Bronchial epithelial cell (primary cell): ENCODE measurements around the gene MCF2L2. TPM values are rescaled to one million over a fixed set of nuclear protein-coding genes. Genes with fewer than 3 reads are reported as not detected.

ENCODE experiments used
- DNase-seq: peaks from one replicate; pipeline ENCODE4 v3.0.0-alpha.2; 2010; ENCODE audit warnings: low read depth
- FAIRE-seq: peaks from 2 replicates; lab custom pipeline; 2011; peaks lifted over from hg19 to GRCh38; lab: Jason Lieb, UNC
- H3K27me3 ChIP-seq: 2 replicates; pipeline ENCODE4 v1.5.1; 2011; ENCODE audit warnings: low read length; ENCODE audit not compliant: control insufficient read depth, insufficient read depth
- H3K36me3 ChIP-seq: 2 replicates; pipeline ENCODE4 v1.5.1; 2011; ENCODE audit warnings: low read length; ENCODE audit not compliant: control insufficient read depth, insufficient read depth
- H3K4me3 ChIP-seq: 2 replicates; pipeline ENCODE4 v1.5.1; 2011; ENCODE audit warnings: mild to moderate bottlenecking, low read depth, low read length, control low read depth
- CTCF ChIP-seq: IDR thresholded peaks from 2 replicates; pipeline ENCODE4 v1.5.1; 2011; ENCODE audit warnings: mild to moderate bottlenecking, moderate library complexity, low read length, control low read depth, inconsistent platforms; ENCODE audit not compliant: insufficient read depth, severe bottlenecking
- total RNA-seq: library from RNA; depleted of rRNA; stranded (reverse); fragments of >200 nt; gene quantifications from 2 replicates; pipeline ENCODE4 v1.2.1, GENCODE V29; 2014

Gene MCF2L2
- total RNA-seq, 1 donor from 2014 or later = 0.26 TPM

GRCh38 chr3:183354874-183355273 is 73.5 kb downstream of the MCF2L2 start:
- Histone ChIP-seq H3K4me3 (no peak overlapping the region), H3K36me3 (no peaks in the 10 kb centered on the region), H3K27me3 (no peaks in the 10 kb centered on the region)
- no peak for TF ChIP-seq CTCF
- DNase-seq (no peak), FAIRE-seq (no peak)

GRCh38 chr3:183354325-183354831 is 74.0 kb downstream of the MCF2L2 start:
- H3K27me3 ChIP-seq = no peaks in the 10 kb centered on the region
- FAIRE-seq (no peak), DNase-seq (no peak)
- no peaks in the 10 kb centered on the region for H3K36me3 ChIP-seq
- no peak overlapping the region for H3K4me3 ChIP-seq
- TF ChIP-seq CTCF = no peak

- Histone ChIP-seq H3K27me3 (no peaks in the 10 kb centered on the region), H3K4me3 (no peak overlapping the region), H3K36me3 (no peaks in the 10 kb centered on the region)
- DNase-seq (no peak), FAIRE-seq (no peak)
- no peak for TF ChIP-seq CTCF
These were observed 75.0 kb downstream of the MCF2L2 start for GRCh38 chr3:183353421-183353820.

- Histone ChIP-seq H3K27me3 (no peaks in the 10 kb centered on the region), H3K36me3 (no peaks in the 10 kb centered on the region), H3K4me3 (no peak overlapping the region)
- FAIRE-seq (no peak), DNase-seq (no peak)
- no peak for TF ChIP-seq CTCF
These were observed 78.3 kb downstream of the MCF2L2 start for GRCh38 chr3:183350164-183350563.

- TF ChIP-seq CTCF = no peak
- Histone ChIP-seq H3K4me3 (no peak overlapping the region), H3K27me3 (no peaks in the 10 kb centered on the region), H3K36me3 (no peaks in the 10 kb centered on the region)
- no peak for DNase-seq
- FAIRE-seq = no peak
These were observed 78.8 kb downstream of the MCF2L2 start for GRCh38 chr3:183349421-183350157.
